ENCODE results near the gene LCMT1.

LCMT1 gene

DNA sequence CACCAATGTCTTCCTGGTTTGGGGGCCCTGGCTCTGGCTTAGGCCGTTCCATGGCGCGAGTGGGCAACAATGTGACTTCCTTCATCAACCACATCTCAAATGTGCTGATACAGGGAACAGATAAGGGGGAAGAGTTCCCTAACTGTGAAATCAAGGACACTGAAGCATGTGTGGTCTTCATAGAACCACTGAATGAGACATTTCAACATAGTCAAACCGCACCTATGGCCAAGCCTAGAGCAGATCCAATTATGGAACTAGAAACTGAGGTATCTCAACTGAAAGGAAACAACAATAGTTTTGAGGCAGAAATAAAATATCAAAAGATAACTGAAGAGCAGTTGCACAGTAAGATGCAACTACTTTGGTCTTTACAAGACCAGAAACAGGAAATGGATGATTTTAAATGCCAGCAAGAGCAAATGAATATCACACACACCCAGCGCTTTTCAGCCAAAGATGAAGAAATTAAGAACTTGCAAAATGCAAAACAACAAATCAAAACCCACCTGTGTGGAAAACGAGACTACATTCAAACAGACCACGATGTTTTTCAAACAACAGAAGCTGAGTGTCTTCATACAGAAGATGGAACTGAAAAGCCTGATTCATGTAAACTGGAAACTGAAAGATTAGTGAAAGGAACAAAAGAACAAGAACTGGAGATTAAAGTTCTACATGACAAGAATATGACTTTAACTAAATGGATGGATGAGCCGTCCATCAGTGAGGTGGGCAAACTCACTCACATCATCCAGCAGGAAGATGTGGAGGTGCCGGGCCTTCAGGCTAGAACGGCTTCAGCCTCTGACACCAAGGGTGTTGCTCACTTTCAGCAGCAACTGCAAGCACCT lies 18.1 kb upstream of the LCMT1 start:
- in situ Hi-C loops (cut with HindIII; ENCODE audit: low sequenced_read_pairs) = no loop called here
- TF ChIP-seq, protein P1, sequence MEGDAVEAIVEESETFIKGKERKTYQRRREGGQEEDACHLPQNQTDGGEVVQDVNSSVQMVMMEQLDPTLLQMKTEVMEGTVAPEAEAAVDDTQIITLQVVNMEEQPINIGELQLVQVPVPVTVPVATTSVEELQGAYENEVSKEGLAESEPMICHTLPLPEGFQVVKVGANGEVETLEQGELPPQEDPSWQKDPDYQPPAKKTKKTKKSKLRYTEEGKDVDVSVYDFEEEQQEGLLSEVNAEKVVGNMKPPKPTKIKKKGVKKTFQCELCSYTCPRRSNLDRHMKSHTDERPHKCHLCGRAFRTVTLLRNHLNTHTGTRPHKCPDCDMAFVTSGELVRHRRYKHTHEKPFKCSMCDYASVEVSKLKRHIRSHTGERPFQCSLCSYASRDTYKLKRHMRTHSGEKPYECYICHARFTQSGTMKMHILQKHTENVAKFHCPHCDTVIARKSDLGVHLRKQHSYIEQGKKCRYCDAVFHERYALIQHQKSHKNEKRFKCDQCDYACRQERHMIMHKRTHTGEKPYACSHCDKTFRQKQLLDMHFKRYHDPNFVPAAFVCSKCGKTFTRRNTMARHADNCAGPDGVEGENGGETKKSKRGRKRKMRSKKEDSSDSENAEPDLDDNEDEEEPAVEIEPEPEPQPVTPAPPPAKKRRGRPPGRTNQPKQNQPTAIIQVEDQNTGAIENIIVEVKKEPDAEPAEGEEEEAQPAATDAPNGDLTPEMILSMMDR (IDR thresholded peaks at IDR 0.05; ENCODE audit: low read depth, low read length) = no peak
- no peak for DNase-seq (ENCODE audit: low read depth, low spot score)
- no peak overlapping the region for H3K4me3 ChIP-seq (ENCODE audit: low read depth, low read length)

- in situ Hi-C loops (cut with HindIII; ENCODE audit: low sequenced_read_pairs) = no loop called here
- no peak for DNase-seq (ENCODE audit: low read depth, low spot score)
- TF ChIP-seq, protein P1 (IDR thresholded peaks at IDR 0.05; ENCODE audit: low read depth, low read length) = no peak
- no peak overlapping the region for H3K4me3 ChIP-seq (ENCODE audit: low read depth, low read length)
Measured at GRCh38 chr16:25094596-25094995, 16.9 kb upstream of the LCMT1 start.

DNA sequence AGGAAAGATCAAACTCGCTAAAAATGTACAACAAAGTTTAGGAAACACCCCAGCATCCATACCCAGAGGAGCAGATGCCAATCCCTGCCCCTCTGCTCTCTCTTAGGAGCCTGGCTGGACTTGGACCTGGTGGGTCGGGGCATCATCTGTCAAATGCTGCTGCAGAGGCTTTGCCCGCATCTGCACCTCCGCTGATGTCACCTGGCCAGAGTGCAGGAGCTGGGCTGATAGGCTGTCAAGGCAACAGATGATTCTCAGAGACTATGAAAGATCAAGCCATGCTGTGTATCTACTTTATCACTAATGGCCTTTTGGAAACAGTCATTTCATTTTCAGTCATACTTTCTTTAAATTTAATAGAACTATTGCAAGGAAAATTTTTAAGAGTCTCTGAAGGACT lies 15.9 kb upstream of the LCMT1 start:
- TF ChIP-seq, protein P1 (IDR thresholded peaks at IDR 0.05; ENCODE audit: low read depth, low read length) = no peak
- in situ Hi-C loops (cut with HindIII; ENCODE audit: low sequenced_read_pairs) = no loop called here
- H3K4me3 ChIP-seq (ENCODE audit: low read depth, low read length) = no peak overlapping the region
- no peak for DNase-seq (ENCODE audit: low read depth, low spot score)

DNA sequence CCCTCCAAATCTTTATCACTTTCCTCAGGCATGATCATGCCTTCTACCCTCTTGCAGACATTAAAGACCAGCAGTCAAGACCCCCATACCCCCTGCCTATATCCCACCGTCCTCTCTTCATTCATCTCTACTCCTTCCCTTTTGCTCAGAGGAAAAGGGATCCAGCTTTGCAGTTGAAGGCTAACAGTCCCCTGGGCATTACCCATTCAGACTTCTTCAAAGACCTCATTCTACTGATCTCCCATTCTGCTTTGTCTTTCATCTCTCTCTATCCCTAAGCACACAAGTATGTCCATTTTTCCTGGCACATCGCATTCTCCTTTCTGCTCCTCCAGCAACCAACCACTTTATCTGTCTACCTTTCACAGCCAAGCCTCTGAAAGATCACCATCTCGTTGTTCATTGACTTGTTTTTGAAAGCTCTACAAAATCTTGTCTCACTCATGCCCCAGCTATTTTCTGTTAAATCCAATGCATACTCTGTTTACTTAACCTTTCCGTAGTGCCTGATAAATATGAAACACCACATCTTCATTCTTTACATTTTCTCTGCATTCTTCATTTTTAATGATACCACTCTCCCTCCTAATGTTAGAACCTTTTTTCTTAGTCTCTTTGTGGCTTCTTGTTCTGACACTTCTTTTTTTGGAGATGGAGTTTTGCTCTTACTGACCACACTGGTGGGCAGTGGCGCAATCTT lies 14.1 kb upstream of the LCMT1 start:
- TF ChIP-seq, protein P1 (IDR thresholded peaks at IDR 0.05; ENCODE audit: low read depth, low read length) = no peak
- H3K4me3 ChIP-seq (ENCODE audit: low read depth, low read length) = no peak overlapping the region
- peak; percentile 21 for DNase-seq (ENCODE audit: low read depth, low spot score)
- in situ Hi-C loops (cut with HindIII; ENCODE audit: low sequenced_read_pairs) = no loop called here

- in situ Hi-C loops (cut with HindIII; ENCODE audit: low sequenced_read_pairs) = no loop called here
- DNase-seq (ENCODE audit: low read depth, low spot score) = no peak
- TF ChIP-seq, protein P1 (IDR thresholded peaks at IDR 0.05; ENCODE audit: low read depth, low read length) = no peak
- no peak overlapping the region for H3K4me3 ChIP-seq (ENCODE audit: low read depth, low read length)
Measured at GRCh38 chr16:25100511-25100910, 11.0 kb upstream of the LCMT1 start.

DNA sequence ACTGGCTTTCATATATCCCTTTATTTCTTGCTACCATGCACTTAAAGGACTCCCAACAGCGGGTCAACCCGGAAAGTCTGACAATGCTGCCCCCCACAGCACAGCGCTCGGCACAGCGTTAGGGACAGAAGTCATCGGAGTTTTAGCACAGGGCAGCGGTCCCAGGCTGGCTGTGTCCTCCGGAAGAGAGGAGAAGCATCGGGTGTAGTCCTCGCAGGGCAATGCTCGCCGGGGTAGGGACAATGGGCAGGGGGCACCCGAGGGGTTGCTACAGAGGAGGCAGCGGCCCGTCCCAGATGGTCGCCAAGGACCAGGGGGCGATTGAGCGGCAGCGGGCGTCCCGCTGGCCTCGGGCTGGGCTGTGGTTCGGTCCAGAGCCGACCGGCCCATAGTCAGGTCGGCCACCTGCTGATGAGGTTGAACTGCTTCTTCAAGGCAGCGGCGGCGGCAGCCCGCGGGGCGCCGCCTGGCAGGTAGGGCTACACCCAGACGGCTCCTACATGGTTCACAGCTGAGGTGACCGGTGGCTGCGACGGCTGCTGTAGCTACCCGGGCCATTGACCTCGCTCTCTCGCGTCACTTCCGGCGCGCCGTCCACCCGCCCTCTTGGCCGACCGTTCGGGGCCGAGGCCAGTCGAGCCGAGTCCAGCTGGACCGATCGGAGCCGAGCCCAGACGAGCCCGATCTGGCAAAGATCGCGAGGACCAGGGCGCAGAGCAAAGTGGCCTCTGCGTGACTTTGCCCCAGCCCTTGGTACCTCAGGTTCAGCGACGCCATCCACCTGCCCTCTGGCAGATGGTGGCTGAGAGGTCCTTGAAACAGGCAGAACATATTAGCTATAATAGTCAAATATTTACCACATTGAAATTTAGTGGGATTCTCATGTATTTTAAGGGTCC lies 4.7 kb upstream of the LCMT1 start:
- TF ChIP-seq, protein P1 (IDR thresholded peaks at IDR 0.05; ENCODE audit: low read depth, low read length) = peak; percentile 16
- in situ Hi-C loops (cut with HindIII; ENCODE audit: low sequenced_read_pairs) = no loop called here
- H3K4me3 ChIP-seq (ENCODE audit: low read depth, low read length) = peak overlapping the region; percentile 82
- peak; percentile 85 for DNase-seq (ENCODE audit: low read depth, low spot score)

Data from astrocyte of the spinal cord (primary cell).